HG03460 (cell line): ENCODE results near the gene KCNH3.
"Not testable (repeated sequence)": the region's sequence is repeated elsewhere in the genome, so short reads cannot be mapped to it uniquely, and the experiment has no call there.

Source experiments
- ATAC-seq: cut with Tn5 transposase; IDR thresholded peaks from one replicate; pipeline ENCODE4 v1.9.1; 2021; ENCODE audit not compliant: unreplicated experiment

The KCNH3 gene

GRCh38 chr12:49527361-49528130, 11.3 kb upstream of the KCNH3 start:
- ATAC-seq: no peak

- no peak for ATAC-seq
Observed at GRCh38 chr12:49529414-49529813, 9.4 kb upstream of the KCNH3 start.

- ATAC-seq: no peak
Observed at GRCh38 chr12:49531745-49532144, 7.1 kb upstream of the KCNH3 start.

GRCh38 chr12:49533331-49533730, 5.5 kb upstream of the KCNH3 start:
- ATAC-seq: no peak

GRCh38 chr12:49534122-49534521, 4.7 kb upstream of the KCNH3 start:
- ATAC-seq: not testable (repeated sequence)

- ATAC-seq: no peak
Observed at GRCh38 chr12:49534731-49535278, 4.0 kb upstream of the KCNH3 start.

- ATAC-seq: no peak
Observed at GRCh38 chr12:49535921-49536525, 2.8 kb upstream of the KCNH3 start.

- no peak for ATAC-seq
Observed at GRCh38 chr12:49536526-49537071, 2.2 kb upstream of the KCNH3 start.

GRCh38 chr12:49537231-49537751, 1.5 kb upstream of the KCNH3 start:
- no peak for ATAC-seq

GRCh38 chr12:49537752-49538509, 899 bp upstream of the KCNH3 start:
- no peak for ATAC-seq

GRCh38 chr12:49539406-49540228, 787 bp downstream of the KCNH3 start:
- no peak for ATAC-seq

GRCh38 chr12:49540229-49541139, 1.7 kb downstream of the KCNH3 start:
- no peak for ATAC-seq

- no peak for ATAC-seq
Observed at GRCh38 chr12:49541140-49541861, 2.5 kb downstream of the KCNH3 start.

GRCh38 chr12:49541911-49542505, 3.2 kb downstream of the KCNH3 start:
- ATAC-seq: no peak

- ATAC-seq: no peak
Observed at GRCh38 chr12:49542592-49543160, 3.8 kb downstream of the KCNH3 start.

GRCh38 chr12:49543221-49543913, 4.5 kb downstream of the KCNH3 start:
- ATAC-seq: no peak
